H1 (cell line): Measurements from ENCODE around the gene PABPC1L2A. TPM values are rescaled to one million over a fixed set of nuclear protein-coding genes. Genes with fewer than 3 reads are reported as not detected.

Experiments
- CTCF ChIA-PET: fragments of 300-600 bp; sonication (Branson Sonifier 250); formaldehyde crosslinking; loops from one replicate; lab custom pipeline; 2021; ENCODE audit not compliant: partially characterized antibody; lab: Charles Lee
- POLR2A ChIA-PET: fragments of 300-600 bp; sonication (Branson Sonifier 250); formaldehyde crosslinking; loops from one replicate; lab custom pipeline; 2021; ENCODE audit warnings: inconsistent platforms; ENCODE audit not compliant: partially characterized antibody; lab: Charles Lee
- DNase-seq, 2 experiments: peaks; one replicate each; pipeline versions ENCODE4 v3.0.0 to v3.0.0-alpha.2; 2010 to 2022; ENCODE audit warnings: low spot score in 2 of 2, low read depth in 1 of 2, mixed read lengths in 1 of 2
- FAIRE-seq: peaks from 2 replicates; lab custom pipeline; 2011; peaks lifted over from hg19 to GRCh38; lab: Jason Lieb, UNC
- H2AFZ ChIP-seq: 2 replicates; pipeline ENCODE4 v1.8.1; 2012; ENCODE audit warnings: low read length, inconsistent platforms
- H2AK5ac ChIP-seq: 2 replicates; pipeline ENCODE4 v1.6.1; 2013; ENCODE audit warnings: low read depth, low read length
- H2BK120ac ChIP-seq: replicated peaks from 2 replicates; pipeline ENCODE3; 2013; ENCODE audit warnings: low read depth, low read length, inconsistent platforms
- H2BK12ac ChIP-seq: 2 replicates; pipeline ENCODE4 v1.6.1; 2013; ENCODE audit warnings: low read depth, low read length
- H2BK15ac ChIP-seq: 2 replicates; pipeline ENCODE4 v1.6.1; 2013; ENCODE audit warnings: low read length
- H2BK20ac ChIP-seq: 2 replicates; pipeline ENCODE4 v1.6.1; 2013; ENCODE audit warnings: low read length
- H2BK5ac ChIP-seq: 2 replicates; pipeline ENCODE4 v1.6.1; 2013; ENCODE audit warnings: low read depth, low read length
- H3K14ac ChIP-seq: 2 replicates; pipeline ENCODE4 v1.6.1; 2013; ENCODE audit warnings: inconsistent platforms; ENCODE audit not compliant: insufficient read length
- H3K18ac ChIP-seq: 2 replicates; pipeline ENCODE4 v1.6.1; 2013; ENCODE audit warnings: low read length; ENCODE audit errors: extremely low read depth
- H3K23ac ChIP-seq: 2 replicates; pipeline ENCODE4 v1.6.1; 2013; ENCODE audit warnings: inconsistent platforms; ENCODE audit not compliant: insufficient read length
- H3K23me2 ChIP-seq: 2 replicates; pipeline ENCODE4 v1.6.1; 2013; ENCODE audit warnings: low read depth, low read length
- H3K27ac ChIP-seq: 2 replicates; pipeline ENCODE4 v1.6.1; 2011; ENCODE audit warnings: low read depth, low read length, inconsistent platforms
- H3K27me3 ChIP-seq, 4 experiments: replicated peaks in 1 of 4; 1 replicate in 1 of 4; 2 replicates in 3 of 4; pipeline versions ENCODE4 v1.6.1 to v1.8.1; 2011 to 2013; ENCODE audit warnings: low read length in 3 of 4, mild to moderate bottlenecking in 3 of 4, inconsistent platforms in 2 of 4, mixed read lengths in 2 of 4, moderate library complexity in 1 of 4; ENCODE audit not compliant: control insufficient read depth in 3 of 4, insufficient read depth in 3 of 4; ENCODE audit errors: extremely low read depth in 1 of 4
- H3K36me3 ChIP-seq, 4 experiments: 2 replicates each; pipeline versions ENCODE4 v1.6.1 to v1.8.1; 2011 to 2013; ENCODE audit warnings: mild to moderate bottlenecking in 4 of 4, low read length in 3 of 4, moderate library complexity in 2 of 4, control low read depth in 1 of 4, inconsistent platforms in 1 of 4; ENCODE audit not compliant: insufficient read depth in 4 of 4, control insufficient read depth in 2 of 4
- H3K4ac ChIP-seq: replicated peaks from 2 replicates; pipeline ENCODE3; 2013; ENCODE audit warnings: low read length, low read depth, mixed read lengths, inconsistent platforms; ENCODE audit not compliant: insufficient read length
- H3K4me1 ChIP-seq, 4 experiments: replicated peaks in 1 of 4; 1 replicate in 1 of 4; 2 replicates in 3 of 4; pipeline versions ENCODE4 v1.6.1 to v1.8.1; 2011 to 2013; ENCODE audit warnings: low read length in 3 of 4, inconsistent platforms in 2 of 4, mixed read lengths in 1 of 4; ENCODE audit not compliant: insufficient read depth in 4 of 4, control insufficient read depth in 3 of 4
- H3K4me2 ChIP-seq, 2 experiments: 2 replicates each; pipeline versions ENCODE4 v1.6.1 to v1.8.1; 2011 to 2013; ENCODE audit warnings: low read depth in 2 of 2, low read length in 2 of 2, control low read depth in 1 of 2, inconsistent platforms in 1 of 2, mild to moderate bottlenecking in 1 of 2; ENCODE audit not compliant: insufficient read depth in 1 of 2
- H3K4me3 ChIP-seq, 4 experiments: fragments of 200-600, 300-600 bp in 1 of 4; sonication (generic), shearing (Covaris generic), sonication (Bioruptor Twin) in 1 of 4; 2 replicates each; pipeline versions ENCODE4 v1.5.1 to v1.8.1; 2011 to 2016; ENCODE audit warnings: low read length in 4 of 4, low read depth in 3 of 4, control low read depth in 2 of 4, inconsistent platforms in 2 of 4, mild to moderate bottlenecking in 2 of 4, mixed read lengths in 1 of 4, moderate library complexity in 1 of 4; ENCODE audit not compliant: insufficient read depth in 2 of 4; ENCODE audit errors: extremely low read depth in 1 of 4
- H3K56ac ChIP-seq: replicated peaks from 2 replicates; pipeline ENCODE3; 2013; ENCODE audit warnings: low read depth, mild to moderate bottlenecking, mixed read lengths, low read length, inconsistent platforms; ENCODE audit not compliant: insufficient read length
- H3K79me1 ChIP-seq: 2 replicates; pipeline ENCODE4 v1.6.1; 2013; ENCODE audit warnings: low read depth, low read length, control low read depth
- H3K79me2 ChIP-seq, 2 experiments: 2 replicates each; pipeline versions ENCODE4 v1.6.1 to v1.8.1; 2012 to 2013; ENCODE audit warnings: low read length in 2 of 2, mild to moderate bottlenecking in 2 of 2, inconsistent platforms in 1 of 2; ENCODE audit not compliant: insufficient read depth in 2 of 2, control insufficient read depth in 1 of 2
- H3K9ac ChIP-seq, 4 experiments: replicated peaks in 1 of 4; 1 replicate in 1 of 4; 2 replicates in 3 of 4; pipeline versions ENCODE4 v1.6.1 to v1.8.1; 2011 to 2013; ENCODE audit warnings: low read depth in 3 of 4, low read length in 3 of 4, control low read depth in 2 of 4, mild to moderate bottlenecking in 2 of 4, moderate library complexity in 2 of 4, inconsistent platforms in 1 of 4; ENCODE audit errors: extremely low read depth in 1 of 4
- H3K9me3 ChIP-seq, 2 experiments: 2 replicates each; pipeline versions ENCODE4 v1.6.1 to v1.8.1; 2012 to 2013; ENCODE audit warnings: mild to moderate bottlenecking in 2 of 2, moderate library complexity in 2 of 2, control low read depth in 1 of 2, inconsistent platforms in 1 of 2, low read depth in 1 of 2, low read length in 1 of 2, mixed read lengths in 1 of 2; ENCODE audit not compliant: insufficient read depth in 2 of 2
- H4K20me1 ChIP-seq, 2 experiments: replicated peaks in 1 of 2; 2 replicates each; pipeline versions ENCODE3 to v1.8.1; 2011 to 2013; ENCODE audit warnings: inconsistent platforms in 2 of 2, low read length in 2 of 2, mild to moderate bottlenecking in 1 of 2; ENCODE audit not compliant: insufficient read depth in 2 of 2, control insufficient read depth in 1 of 2
- H4K5ac ChIP-seq: 2 replicates; pipeline ENCODE4 v1.6.1; 2013; ENCODE audit warnings: low read length, low read depth, mixed read lengths, inconsistent platforms; ENCODE audit not compliant: insufficient read length
- H4K8ac ChIP-seq: 2 replicates; pipeline ENCODE4 v1.8.0; 2013; ENCODE audit warnings: mild to moderate bottlenecking, moderate library complexity, low read length, inconsistent platforms; ENCODE audit not compliant: insufficient read depth; ENCODE audit errors: extremely low read depth
- H4K91ac ChIP-seq: replicated peaks from 2 replicates; pipeline ENCODE3; 2013; ENCODE audit warnings: low read length, mixed read lengths, inconsistent platforms; ENCODE audit not compliant: insufficient read length
- JUN ChIP-seq: IDR thresholded peaks from 2 replicates; pipeline ENCODE4 v1.6.1; 2011; ENCODE audit warnings: low read depth, mild to moderate bottlenecking, improper control_type of control experiment, low read length
- JUND ChIP-seq: IDR thresholded peaks from 2 replicates; pipeline ENCODE4 v1.6.1; 2011; ENCODE audit warnings: mild to moderate bottlenecking, improper control_type of control experiment, low read length
- RBBP5 ChIP-seq: IDR thresholded peaks from 2 replicates; pipeline ENCODE4 v1.7.1; 2012; ENCODE audit warnings: low read depth, mild to moderate bottlenecking, inconsistent platforms, low read length, moderate library complexity, borderline replicate concordance
- WGBS, 2 experiments: shearing (Covaris generic) in 1 of 2; methylation state at CpG; one replicate each; pipeline versions ENCODE4 v1.1.6 to v1.1.7; 2013 to 2015; ENCODE audit warnings: low lambda C conversion rate in 2 of 2, mixed read lengths in 2 of 2, inconsistent platforms in 1 of 2, low coverage in 1 of 2, missing lambda C conversion rate in 1 of 2; ENCODE audit not compliant: insufficient replicate concordance in 2 of 2, insufficient coverage in 1 of 2, insufficient read length in 1 of 2; ENCODE audit errors: extremely low coverage in 1 of 2, missing lambda C conversion rate in 1 of 2; 5-methylcytosine and 5-hydroxymethylcytosine counted together
- polyA plus RNA-seq, 7 experiments: library from polyadenylated mRNA; depleted of rRNA in 3 of 7; stranded (reverse) in 5 of 7; unstranded in 2 of 7; fragments of >200 nt in 5 of 7; fragments of 200-250 nt in 2 of 7; gene quantifications; 1 replicate in 5 of 7; 2 replicates in 1 of 7; 4 replicates in 1 of 7; pipeline versions ENCODE4 v1.2.1 to v1.2.3, GENCODE V29; 2011 to 2013; ENCODE audit warnings: missing spikeins in 2 of 7, mixed read lengths in 2 of 7
- total RNA-seq: library from RNA; stranded (reverse); fragmentation: NEBNext Ultra II Directional; extraction: Animal tissue kit (Norgen Biotek cat#: 25700); gene quantifications from 2 replicates; pipeline ENCODE4 v1.2.1, GENCODE V29; 2021

PABPC1L2A gene
- total and polyA plus RNA-seq, 2 of the 8 experiments (the other 6 are each of a cell fraction or from before 2014, with no cell fraction given) = 0.32 to 0.83 TPM

DNA sequence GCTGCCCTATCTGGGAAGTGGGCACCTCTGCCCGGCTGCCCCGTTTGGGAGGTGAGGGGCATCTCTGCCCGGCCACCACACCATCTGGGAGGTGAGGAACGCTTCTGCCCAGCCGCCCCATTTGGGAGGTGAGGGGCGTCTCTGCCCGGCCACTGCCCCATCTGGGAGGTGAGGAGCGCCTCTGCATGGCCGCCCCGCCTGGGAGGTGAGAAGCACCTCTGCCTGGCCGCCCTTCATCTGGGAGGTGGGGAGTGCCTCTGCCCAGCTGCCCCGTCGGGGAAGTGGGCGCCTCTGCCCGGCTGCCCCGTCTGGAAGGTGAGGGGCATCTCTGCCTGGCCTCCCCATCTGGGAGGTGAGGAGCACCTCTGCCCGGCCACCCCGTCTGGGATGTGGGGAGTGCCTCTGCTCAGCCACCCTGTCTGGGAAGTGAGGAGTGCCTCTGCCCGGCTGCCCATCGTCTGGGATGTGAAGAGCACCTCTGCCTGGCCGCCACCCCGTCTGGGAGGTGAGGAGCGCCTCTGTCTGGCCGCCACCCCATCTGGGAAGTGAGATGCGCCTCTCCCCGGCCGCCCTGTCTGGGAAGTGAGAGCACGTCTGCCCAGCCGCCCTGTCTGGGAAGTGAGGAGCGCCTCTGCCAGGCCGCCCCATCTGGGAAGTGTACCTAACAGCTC lies 9.8 kb downstream of the PABPC1L2A start:
- CTCF ChIA-PET = no interaction called here
- Histone ChIP-seq H2BK20ac (no peak overlapping the region), H2AFZ (no peak overlapping the region), H3K79me2 (no peaks in the 10 kb centered on the region), H3K27ac (no peak overlapping the region), H3K4me3 (no peak overlapping the region), H2BK120ac (no peak overlapping the region), H3K79me1 (no peaks in the 10 kb centered on the region), H2BK15ac (no peak overlapping the region), H2AK5ac (no peak overlapping the region), H3K56ac (no peak overlapping the region), H3K23ac (no peak overlapping the region), H3K23me2 (no peaks in the 10 kb centered on the region), H3K9ac (no peak overlapping the region), H3K18ac (no peak overlapping the region), H3K36me3 (no peaks in the 10 kb centered on the region; a peak in 1 of 8 replicates), H4K91ac (no peak overlapping the region), H3K4ac (no peak overlapping the region), H3K27me3 (no peaks in the 10 kb centered on the region), H4K5ac (no peak overlapping the region), H3K14ac (no peak overlapping the region), H2BK5ac (no peak overlapping the region), H3K9me3 (peaks cover 0 to 28% of the 10 kb centered on the region in 2 experiments; a peak in 2 of 4 replicates), H3K4me2 (no peak overlapping the region), H4K8ac (no peak overlapping the region), H2BK12ac (no peak overlapping the region), H4K20me1 (no peaks in the 10 kb centered on the region), H3K4me1 (no peaks in the 10 kb centered on the region)
- no peak for FAIRE-seq
- WGBS, 2 experiments = 100% methylated on average over 7 of the region's 31 CpGs; no CpG with 5 or more reads in 1 of the 2 experiments
- no peak for DNase-seq
- TF ChIP-seq JUND (no peak), RBBP5 (no peak), JUN (no peak)
- POLR2A ChIA-PET = no interaction called here
